Thymus (tissue), 11 donors: ENCODE results near the gene ZDHHC14. TPM values are rescaled to one million over a fixed set of nuclear protein-coding genes. Genes with fewer than 3 reads are reported as not detected.
A peak's percentile ranks its signal among the peaks of the same experiment; 100 is the strongest.

Source experiments
- DNase-seq, 9 donors: peaks; one replicate each; pipeline ENCODE4 v3.0.0-alpha.2; 2013; ENCODE audit warnings: low spot score in 9 of 9, low read depth in 6 of 9, missing footprints in 1 of 9
- H3K27ac ChIP-seq, 2 donors: one replicate each; pipeline ENCODE4 v1.5.1; 2013; ENCODE audit warnings: control low read depth in 1 of 2, low read depth in 1 of 2, low read length in 1 of 2, mild to moderate bottlenecking in 1 of 2, moderate library complexity in 1 of 2
- H3K27me3 ChIP-seq, 2 donors: one replicate each; pipeline ENCODE4 v1.5.1; 2013; ENCODE audit warnings: low read length in 1 of 2; ENCODE audit not compliant: control insufficient read depth in 2 of 2, insufficient read depth in 1 of 2
- H3K36me3 ChIP-seq, 2 donors: one replicate each; pipeline ENCODE4 v1.5.1; 2013; ENCODE audit warnings: low read length in 1 of 2, mild to moderate bottlenecking in 1 of 2, moderate library complexity in 1 of 2; ENCODE audit not compliant: control insufficient read depth in 2 of 2, insufficient read depth in 2 of 2
- H3K4me1 ChIP-seq, 2 donors: one replicate each; pipeline ENCODE4 v1.5.1; 2013; ENCODE audit warnings: low read length in 2 of 2; ENCODE audit not compliant: control insufficient read depth in 2 of 2, insufficient read depth in 2 of 2
- H3K4me3 ChIP-seq, 2 donors: one replicate each; pipeline ENCODE4 v1.5.1; 2013; ENCODE audit warnings: low read length in 2 of 2, control low read depth in 1 of 2, mild to moderate bottlenecking in 1 of 2
- H3K9me3 ChIP-seq, 2 donors: one replicate each; pipeline ENCODE4 v1.5.1; 2013; ENCODE audit warnings: low read length in 1 of 2, mild to moderate bottlenecking in 1 of 2; ENCODE audit not compliant: control insufficient read depth in 2 of 2, insufficient read depth in 1 of 2
- WGBS: extraction: QIAGEN DNeasy Blood & Tissue Kit; methylation state at CpG from one replicate; pipeline ENCODE4 v1.1.7; 2013; 5-methylcytosine and 5-hydroxymethylcytosine counted together
- polyA plus RNA-seq: library from polyadenylated mRNA; stranded (reverse); fragments of 200-250 nt; gene quantifications from one replicate; pipeline ENCODE4 v1.2.3, GENCODE V29; 2013
- total RNA-seq: library from RNA; stranded (reverse); fragments of 120-200 nt; gene quantifications from one replicate; pipeline ENCODE4 v1.2.4, GENCODE V29; 2013
- donor health status: healthy.

The ZDHHC14 gene
- total and polyA plus RNA-seq, 2 donors = 3.4 to 7.5 TPM

GRCh38 chr6:157563611-157564284 lies 182.8 kb downstream of the ZDHHC14 start:
- H3K27ac ChIP-seq = no peak overlapping the region
- no peaks in the 10 kb centered on the region for H3K36me3 ChIP-seq
- no peaks in the 10 kb centered on the region for H3K9me3 ChIP-seq
- no peaks in the 10 kb centered on the region for H3K27me3 ChIP-seq
- H3K4me3 ChIP-seq = no peak overlapping the region
- no peak for DNase-seq
- WGBS = 92% methylated on average over 8 of the region's 8 CpGs
- H3K4me1 ChIP-seq = peaks cover 0 to 19% of the 10 kb centered on the region in 2 donors

DNA sequence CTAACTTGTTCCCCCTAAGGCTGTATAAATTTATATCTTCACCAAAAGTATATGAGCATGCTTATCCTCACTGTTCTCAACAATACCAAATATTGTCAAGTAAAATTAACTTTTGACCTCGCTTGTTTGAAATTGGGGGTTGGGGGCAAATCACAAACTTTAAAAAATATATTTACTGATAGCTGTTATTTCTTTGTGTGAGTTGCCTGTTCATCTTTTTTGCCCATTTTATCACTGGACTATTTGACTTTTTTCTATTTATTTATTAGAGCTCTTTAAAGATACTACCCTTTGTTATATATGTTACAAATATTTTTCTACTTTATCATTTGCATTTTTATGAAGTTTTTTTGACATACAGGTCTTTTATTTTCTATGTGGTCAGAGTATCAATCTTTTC lies 187.7 kb downstream of the ZDHHC14 start:
- H3K27me3 ChIP-seq = no peaks in the 10 kb centered on the region
- no peaks in the 10 kb centered on the region for H3K9me3 ChIP-seq
- 98% methylated on average over 1 of the region's 1 CpG for WGBS
- no peaks in the 10 kb centered on the region for H3K36me3 ChIP-seq
- H3K4me1 ChIP-seq = peaks cover 5 to 23% of the 10 kb centered on the region in 2 donors
- DNase-seq = no peak
- no peak overlapping the region for H3K27ac ChIP-seq
- H3K4me3 ChIP-seq = no peak overlapping the region

DNA sequence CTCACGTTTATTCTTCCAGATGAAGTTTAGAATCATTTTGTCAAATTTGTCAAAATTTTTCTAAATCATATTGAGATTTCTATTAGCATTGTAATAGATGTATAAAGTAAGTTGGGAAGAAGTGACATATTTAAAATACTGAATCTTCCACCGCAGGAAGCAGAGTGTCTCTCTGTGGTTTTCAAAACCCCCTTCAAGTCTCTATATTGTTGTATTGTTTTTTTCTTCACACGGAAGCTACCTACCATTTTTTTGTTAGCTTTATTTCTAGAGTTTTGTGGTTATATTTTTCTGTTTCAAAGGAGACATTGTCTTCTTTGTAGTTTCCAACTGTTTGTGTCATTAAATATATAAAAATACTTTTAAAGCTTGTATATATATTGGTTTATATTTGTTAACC lies 188.6 kb downstream of the ZDHHC14 start:
- peaks cover 5 to 23% of the 10 kb centered on the region in 2 donors for H3K4me1 ChIP-seq
- H3K4me3 ChIP-seq = no peak overlapping the region
- no peaks in the 10 kb centered on the region for H3K27me3 ChIP-seq
- 20% methylated on average over 3 of the region's 3 CpGs for WGBS
- no peaks in the 10 kb centered on the region for H3K36me3 ChIP-seq
- DNase-seq = peak in 7 of 9 donors; percentile 20 to 80 (median 46)
- H3K9me3 ChIP-seq = no peaks in the 10 kb centered on the region
- H3K27ac ChIP-seq = no peak overlapping the region

- no peak for DNase-seq
- Histone ChIP-seq H3K27ac (no peak overlapping the region), H3K9me3 (no peaks in the 10 kb centered on the region), H3K27me3 (no peaks in the 10 kb centered on the region), H3K4me3 (no peak overlapping the region), H3K4me1 (peaks cover 5 to 23% of the 10 kb centered on the region in 2 donors), H3K36me3 (no peaks in the 10 kb centered on the region)
- WGBS = 71% methylated on average over 4 of the region's 4 CpGs
Measured at GRCh38 chr6:157570104-157570503, 189.1 kb downstream of the ZDHHC14 start.

DNA sequence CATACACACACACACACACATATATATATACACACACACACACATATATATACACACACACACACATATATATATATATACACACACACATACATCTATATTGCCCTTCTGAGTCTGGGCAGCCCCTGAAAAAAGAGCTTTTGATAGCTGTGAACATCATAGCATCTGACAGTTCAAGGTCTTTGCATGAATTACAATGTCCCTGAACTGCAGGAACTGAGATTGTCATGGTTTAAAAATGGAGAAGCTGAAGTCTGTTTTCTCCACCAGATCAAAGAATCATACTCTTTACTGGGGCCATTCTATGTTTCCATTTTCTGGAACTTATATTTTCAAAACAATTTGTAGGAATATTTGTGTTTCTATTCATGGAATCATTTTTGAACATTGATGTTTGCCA lies 189.8 kb downstream of the ZDHHC14 start:
- Histone ChIP-seq H3K9me3 (no peaks in the 10 kb centered on the region), H3K4me1 (peaks cover 5 to 23% of the 10 kb centered on the region in 2 donors), H3K4me3 (no peak overlapping the region), H3K27me3 (no peaks in the 10 kb centered on the region), H3K27ac (no peak overlapping the region), H3K36me3 (no peaks in the 10 kb centered on the region)
- DNase-seq = peak in 1 of 9 donors; percentile 34

- 13% methylated on average over 4 of the region's 4 CpGs for WGBS
- H3K9me3 ChIP-seq = no peaks in the 10 kb centered on the region
- DNase-seq = peak in 1 of 9 donors; percentile 37
- no peak overlapping the region for H3K4me3 ChIP-seq
- peaks cover 5 to 23% of the 10 kb centered on the region in 2 donors for H3K4me1 ChIP-seq
- no peaks in the 10 kb centered on the region for H3K36me3 ChIP-seq
- no peak overlapping the region for H3K27ac ChIP-seq
- H3K27me3 ChIP-seq = no peaks in the 10 kb centered on the region
Measured at GRCh38 chr6:157571269-157571668, 190.3 kb downstream of the ZDHHC14 start.

GRCh38 chr6:157571950-157572349 lies 191.0 kb downstream of the ZDHHC14 start:
- Histone ChIP-seq H3K9me3 (no peaks in the 10 kb centered on the region), H3K4me3 (no peak overlapping the region), H3K27me3 (no peaks in the 10 kb centered on the region), H3K27ac (no peak overlapping the region), H3K36me3 (no peaks in the 10 kb centered on the region), H3K4me1 (peaks cover 5 to 23% of the 10 kb centered on the region in 2 donors)
- DNase-seq = no peak
- WGBS = 97% methylated on average over 5 of the region's 5 CpGs

DNA sequence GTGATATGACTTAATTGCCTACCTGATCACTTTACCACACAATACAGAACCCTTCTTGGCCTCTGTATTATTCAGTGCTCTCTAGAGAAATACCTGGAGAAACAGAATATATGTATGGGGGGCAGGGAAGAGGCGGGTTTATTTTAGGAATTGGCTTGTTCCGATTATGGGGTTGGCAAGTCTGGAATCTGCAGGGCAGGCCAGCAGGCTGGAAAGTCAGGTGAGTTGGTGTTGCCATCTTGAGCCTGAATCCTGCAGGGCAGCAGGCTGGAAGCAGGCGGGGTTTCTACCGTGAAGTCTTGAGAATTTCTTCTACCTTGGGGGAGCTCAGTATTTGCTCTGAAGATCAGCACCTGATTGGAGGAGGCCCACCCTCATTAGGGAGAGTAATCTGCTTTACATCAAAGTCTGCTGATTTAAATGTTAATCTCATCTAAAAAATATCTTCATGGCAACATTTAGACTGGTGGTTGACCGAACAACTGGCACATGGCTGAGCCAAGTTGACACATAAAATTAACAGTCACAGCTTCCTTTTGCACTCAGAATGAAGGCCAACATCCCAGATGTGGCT lies 193.9 kb downstream of the ZDHHC14 start:
- H3K4me3 ChIP-seq = no peak overlapping the region
- H3K36me3 ChIP-seq = no peaks in the 10 kb centered on the region
- peaks cover 4 to 22% of the 10 kb centered on the region in 2 donors for H3K4me1 ChIP-seq
- H3K27ac ChIP-seq = no peak overlapping the region
- H3K27me3 ChIP-seq = no peaks in the 10 kb centered on the region
- no peaks in the 10 kb centered on the region for H3K9me3 ChIP-seq
- DNase-seq = no peak
- 97% methylated on average over 5 of the region's 5 CpGs for WGBS

GRCh38 chr6:157575436-157576145 lies 194.6 kb downstream of the ZDHHC14 start:
- H3K27ac ChIP-seq = no peak overlapping the region
- 85% methylated on average over 9 of the region's 9 CpGs for WGBS
- DNase-seq = no peak

More at GRCh38 chr6:157575436-157576145, 194.6 kb downstream of the ZDHHC14 start:
- no peaks in the 10 kb centered on the region for H3K27me3 ChIP-seq
- H3K36me3 ChIP-seq = no peaks in the 10 kb centered on the region
- peaks cover 0 to 17% of the 10 kb centered on the region in 2 donors for H3K4me1 ChIP-seq
- no peaks in the 10 kb centered on the region for H3K9me3 ChIP-seq
- H3K4me3 ChIP-seq = no peak overlapping the region
